Keratinocyte (primary cell): ENCODE data around the gene XK. TPM values are rescaled to one million over a fixed set of nuclear protein-coding genes. Genes with fewer than 3 reads are reported as not detected.

Experiments used
- DNase-seq: peaks from one replicate; pipeline ENCODE4 v3.0.0-alpha.2; 2011; ENCODE audit warnings: low read depth, missing footprints, low spot score
- FAIRE-seq: peaks from 2 replicates; lab custom pipeline; 2011; peaks lifted over from hg19 to GRCh38; lab: Jason Lieb, UNC
- H2AFZ ChIP-seq: 2 replicates; pipeline ENCODE4 v1.6.0; 2012; ENCODE audit warnings: low read length, control low read depth, inconsistent platforms; ENCODE audit not compliant: control insufficient read depth
- H3K27ac ChIP-seq: 2 replicates; pipeline ENCODE4 v1.5.1; 2011; ENCODE audit warnings: low read length; ENCODE audit not compliant: control insufficient read depth, insufficient read depth
- H3K27me3 ChIP-seq: 3 replicates; pipeline ENCODE4 v1.6.0; 2011; ENCODE audit warnings: low read length; ENCODE audit not compliant: control insufficient read depth, insufficient read depth; ENCODE audit errors: extremely low read depth
- H3K36me3 ChIP-seq, 2 experiments: 2 replicates in 1 of 2; 3 replicates in 1 of 2; pipeline ENCODE4 v1.5.1; 2011; ENCODE audit warnings: low read length in 2 of 2, mild to moderate bottlenecking in 1 of 2; ENCODE audit not compliant: control insufficient read depth in 2 of 2, insufficient read depth in 2 of 2; ENCODE audit errors: extremely low read depth in 1 of 2
- H3K4me1 ChIP-seq: 3 replicates; pipeline ENCODE4 v1.5.1; 2011; ENCODE audit warnings: low read length; ENCODE audit not compliant: control insufficient read depth, insufficient read depth; ENCODE audit errors: extremely low read depth
- H3K4me2 ChIP-seq: 3 replicates; pipeline ENCODE4 v1.6.0; 2011; ENCODE audit warnings: low read depth, low read length; ENCODE audit not compliant: control insufficient read depth, insufficient read depth; ENCODE audit errors: extremely low read depth
- H3K4me3 ChIP-seq, 3 experiments: fragments of 200-600 bp in 1 of 3; sonication (generic) in 1 of 3; 2 replicates in 2 of 3; 3 replicates in 1 of 3; pipeline ENCODE4 v1.5.1; 2011 to 2016; ENCODE audit warnings: low read length in 3 of 3, mild to moderate bottlenecking in 3 of 3, control low read depth in 2 of 3, inconsistent platforms in 1 of 3, low read depth in 1 of 3, mixed read lengths in 1 of 3, mixed run types in 1 of 3, moderate library complexity in 1 of 3; ENCODE audit not compliant: control insufficient read depth in 2 of 3, insufficient read depth in 2 of 3; ENCODE audit errors: extremely low read depth in 1 of 3
- H3K79me2 ChIP-seq: 2 replicates; pipeline ENCODE4 v1.6.0; 2012; ENCODE audit warnings: low read length; ENCODE audit not compliant: control insufficient read depth, insufficient read depth
- H3K9ac ChIP-seq: 3 replicates; pipeline ENCODE4 v1.6.0; 2011; ENCODE audit warnings: low read length; ENCODE audit not compliant: control insufficient read depth, insufficient read depth; ENCODE audit errors: extremely low read depth
- H3K9me1 ChIP-seq: 3 replicates; pipeline ENCODE4 v1.6.0; 2011; ENCODE audit warnings: low read length; ENCODE audit not compliant: control insufficient read depth, insufficient read depth; ENCODE audit errors: extremely low read depth
- H3K9me3 ChIP-seq: 2 replicates; pipeline ENCODE4 v1.5.1; 2012; ENCODE audit warnings: low read depth, low read length; ENCODE audit not compliant: control insufficient read depth
- H4K20me1 ChIP-seq: 3 replicates; pipeline ENCODE4 v1.6.0; 2011; ENCODE audit warnings: low read length; ENCODE audit not compliant: control insufficient read depth, insufficient read depth; ENCODE audit errors: extremely low read depth
- CTCF ChIP-seq, 3 experiments: IDR thresholded peaks in 1 of 3; conservative IDR thresholded peaks in 1 of 3; optimal IDR thresholded peaks in 1 of 3; 2 replicates in 2 of 3; 3 replicates in 1 of 3; pipeline versions ENCODE3 to v1.5.1; 2011; ENCODE audit warnings: low read length in 3 of 3, mild to moderate bottlenecking in 3 of 3, moderate library complexity in 2 of 3, control low read depth in 1 of 3, inconsistent platforms in 1 of 3; ENCODE audit not compliant: insufficient read depth in 2 of 3; ENCODE audit errors: extremely low read depth in 1 of 3
- EZH2 ChIP-seq: IDR thresholded peaks from one replicate; pipeline ENCODE4 v1.6.1; 2012; ENCODE audit warnings: inconsistent platforms, mild to moderate bottlenecking, low read length, moderate library complexity
- dilution Hi-C: fragments of 300-500 bp; cut with MboI; formaldehyde crosslinking; loops from one replicate; pipeline ENCODE4 v1.7.0; 2020; ENCODE audit warnings: low sequenced_read_pairs; ENCODE audit not compliant: extremely low pct_ligation_motif_present
- polyA plus RNA-seq, 5 experiments: library from polyadenylated mRNA; depleted of rRNA in 3 of 5; stranded (reverse) in 3 of 5; stranded (forward) in 1 of 5; unstranded in 1 of 5; fragments of >200 nt; gene quantifications; 1 replicate in 1 of 5; 2 replicates in 3 of 5; 3 replicates in 1 of 5; pipeline versions ENCODE4 v1.2.1 to v1.2.3, GENCODE V29; 2011 to 2012; ENCODE audit warnings: missing spikeins in 2 of 5, low read depth in 1 of 5, low replicate concordance in 1 of 5

Gene XK
- polyA plus RNA-seq, 1 donor (not counting 4 experiments of a cell fraction or from before 2014, with no cell fraction given) = 0.17 TPM

GRCh38 chrX:37640142-37640541 is 45.4 kb upstream of the XK start:
- Histone ChIP-seq H4K20me1 (no peaks in the 10 kb centered on the region), H3K27ac (no peak overlapping the region), H3K9me1 (no peaks in the 10 kb centered on the region), H3K27me3 (no peaks in the 10 kb centered on the region), H3K9ac (no peak overlapping the region), H3K36me3 (no peaks in the 10 kb centered on the region), H3K4me3 (no peak overlapping the region), H3K4me1 (peaks cover 13% of the 10 kb centered on the region), H3K79me2 (no peaks in the 10 kb centered on the region), H3K4me2 (no peak overlapping the region), H2AFZ (no peak overlapping the region), H3K9me3 (no peaks in the 10 kb centered on the region)
- DNase-seq (no peak), FAIRE-seq (no peak)
- dilution Hi-C loops = no loop called here
- TF ChIP-seq CTCF (optimal IDR thresholded peaks at IDR 0.05 in 1 of 3, IDR thresholded peaks at IDR 0.05 in 1 of 3, conservative IDR thresholded peaks at IDR 0.05 in 1 of 3; ENCODE audit: extremely low read depth in 1 of 3, insufficient read depth in 2 of 3, low read length in 3 of 3) (no peak), EZH2 (no peak)

GRCh38 chrX:37641859-37642258 is 43.7 kb upstream of the XK start:
- FAIRE-seq = no peak
- dilution Hi-C loops = no loop called here
- H3K79me2 ChIP-seq = no peaks in the 10 kb centered on the region
- no peak overlapping the region for H2AFZ ChIP-seq
- DNase-seq = no peak
- no peaks in the 10 kb centered on the region for H3K9me1 ChIP-seq
- no peaks in the 10 kb centered on the region for H3K36me3 ChIP-seq
- no peak overlapping the region for H3K4me3 ChIP-seq
- no peak overlapping the region for H3K4me2 ChIP-seq
- H3K27ac ChIP-seq = no peak overlapping the region
- H4K20me1 ChIP-seq = no peaks in the 10 kb centered on the region
- no peak overlapping the region for H3K9ac ChIP-seq
- TF ChIP-seq CTCF (optimal IDR thresholded peaks at IDR 0.05 in 1 of 3, IDR thresholded peaks at IDR 0.05 in 1 of 3, conservative IDR thresholded peaks at IDR 0.05 in 1 of 3; ENCODE audit: extremely low read depth in 1 of 3, insufficient read depth in 2 of 3, low read length in 3 of 3) (no peak), EZH2 (no peak)
- no peaks in the 10 kb centered on the region for H3K27me3 ChIP-seq
- H3K9me3 ChIP-seq = no peaks in the 10 kb centered on the region
- H3K4me1 ChIP-seq = peaks cover 18% of the 10 kb centered on the region
